GM11168 (cell line): Measurements from ENCODE around the gene KCNIP4.

Source experiments
- in situ Hi-C: fragments of 300-500 bp; cut with MboI; formaldehyde crosslinking; loops from one replicate; pipeline ENCODE4 v1.12.0; 2022; ENCODE audit warnings: low sequenced_read_pairs; ENCODE audit not compliant: unreplicated experiment

The KCNIP4 gene

DNA sequence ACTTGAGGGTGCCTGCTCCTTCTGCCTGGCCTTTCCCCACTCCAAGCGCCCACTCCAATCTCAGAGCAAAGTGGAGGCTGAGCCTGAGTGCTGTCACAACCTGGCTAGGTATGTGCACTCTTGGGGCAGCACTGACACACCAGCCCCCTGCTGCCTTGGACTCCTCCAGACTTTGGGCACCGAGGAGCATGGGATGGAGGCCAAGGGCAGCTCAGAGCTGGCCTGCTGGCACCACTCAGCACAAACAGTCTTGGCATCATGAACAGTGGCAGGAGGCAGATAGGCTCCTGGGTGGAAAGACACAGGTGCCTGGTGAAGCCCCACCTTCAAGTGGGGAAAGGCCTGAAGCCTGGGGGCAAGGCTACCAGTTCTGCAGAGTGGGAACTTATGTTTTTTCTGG lies 91.8 kb downstream of the KCNIP4 start:
- in situ Hi-C loops: no loop called here

GRCh38 chr4:21856301-21856700 lies 92.3 kb downstream of the KCNIP4 start:
- in situ Hi-C loops: no loop called here

- in situ Hi-C loops: no loop called here
Measured at GRCh38 chr4:21849077-21849476, 99.5 kb downstream of the KCNIP4 start.

DNA sequence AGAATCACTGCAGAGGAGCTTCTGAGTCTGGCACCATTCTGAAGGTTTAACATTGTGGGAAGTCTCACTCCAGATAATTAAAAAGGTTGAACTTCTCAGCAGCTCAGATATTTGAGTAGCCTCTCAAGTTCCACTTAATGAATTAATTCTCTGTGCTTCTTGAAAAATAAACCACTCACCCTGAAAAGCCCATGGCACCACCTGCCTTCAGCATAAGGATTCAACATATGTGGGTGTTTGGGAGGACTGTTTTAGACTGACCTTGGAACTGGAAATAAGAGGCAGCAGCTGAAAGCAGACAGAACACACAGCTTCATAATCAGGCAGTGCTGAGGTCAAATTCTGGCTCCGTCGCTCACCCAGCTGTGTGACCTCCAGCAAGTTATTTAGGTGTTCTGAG lies 100.6 kb downstream of the KCNIP4 start:
- in situ Hi-C loops: no loop called here

GRCh38 chr4:21845663-21846062 lies 102.9 kb downstream of the KCNIP4 start:
- in situ Hi-C loops: no loop called here

DNA sequence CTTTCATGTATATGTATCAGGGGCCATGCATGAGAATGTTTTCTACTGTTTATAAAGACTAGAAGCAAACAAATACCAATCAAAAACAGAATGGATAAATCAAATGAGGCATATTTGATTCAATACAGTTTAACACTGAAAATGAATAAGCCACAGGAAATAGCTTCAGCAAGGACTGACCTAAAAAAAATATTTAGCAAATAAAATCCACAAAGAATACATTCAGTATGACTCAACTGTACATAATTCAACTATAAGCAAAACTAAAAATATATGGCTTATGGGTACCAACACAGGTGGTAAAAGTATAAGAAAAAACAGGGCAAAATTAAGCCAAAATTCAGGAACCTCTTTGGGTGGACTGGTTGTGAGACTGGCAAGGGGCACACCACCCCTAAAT lies 112.9 kb downstream of the KCNIP4 start:
- in situ Hi-C loops: no loop called here

GRCh38 chr4:21830272-21830671 lies 118.3 kb downstream of the KCNIP4 start:
- in situ Hi-C loops: no loop called here

- in situ Hi-C loops: no loop called here
Measured at GRCh38 chr4:21827575-21827974, 121.0 kb downstream of the KCNIP4 start.

DNA sequence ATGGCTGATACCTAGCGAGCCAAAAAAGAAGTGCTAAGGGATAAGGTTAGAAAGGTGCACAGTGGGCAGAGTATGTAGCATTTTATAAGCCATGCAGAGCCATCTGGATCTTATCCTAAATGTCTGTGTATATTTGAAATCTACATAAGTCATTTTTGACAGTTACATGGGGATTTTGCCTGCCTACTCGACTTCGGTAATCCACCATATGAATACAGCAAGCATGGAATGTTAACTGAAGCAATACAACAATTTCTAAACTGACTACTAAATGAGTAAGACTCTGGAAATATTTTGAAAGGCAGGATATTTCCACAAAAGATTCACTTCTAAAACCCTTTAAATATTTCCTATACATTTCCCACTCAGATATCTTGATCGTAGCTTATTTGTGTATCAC lies 122.5 kb downstream of the KCNIP4 start:
- in situ Hi-C loops: no loop called here

- in situ Hi-C loops: no loop called here
Measured at GRCh38 chr4:21819086-21819485, 129.5 kb downstream of the KCNIP4 start.

GRCh38 chr4:21815651-21816377 lies 132.8 kb downstream of the KCNIP4 start:
- in situ Hi-C loops: no loop called here

DNA sequence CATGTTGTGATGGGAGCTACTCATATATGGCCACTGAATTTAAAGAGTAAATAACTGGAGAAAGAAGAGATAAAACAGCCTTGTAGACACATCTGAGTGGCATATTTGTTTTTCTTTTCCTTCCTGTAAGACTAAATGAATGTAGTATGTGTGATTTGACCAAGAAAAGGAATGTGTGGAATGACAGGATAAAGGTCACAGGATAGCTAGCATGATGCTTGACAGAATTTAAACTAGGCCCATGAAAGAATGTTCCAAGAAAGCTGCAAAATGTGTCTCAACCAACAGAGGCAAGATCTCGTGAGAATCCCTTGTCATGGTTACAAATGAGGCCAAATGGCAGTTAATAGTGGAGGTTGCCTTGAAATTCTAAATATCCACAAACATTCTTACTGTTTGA lies 137.0 kb downstream of the KCNIP4 start:
- in situ Hi-C loops: no loop called here

GRCh38 chr4:21806991-21807390 lies 141.6 kb downstream of the KCNIP4 start:
- in situ Hi-C loops: no loop called here

DNA sequence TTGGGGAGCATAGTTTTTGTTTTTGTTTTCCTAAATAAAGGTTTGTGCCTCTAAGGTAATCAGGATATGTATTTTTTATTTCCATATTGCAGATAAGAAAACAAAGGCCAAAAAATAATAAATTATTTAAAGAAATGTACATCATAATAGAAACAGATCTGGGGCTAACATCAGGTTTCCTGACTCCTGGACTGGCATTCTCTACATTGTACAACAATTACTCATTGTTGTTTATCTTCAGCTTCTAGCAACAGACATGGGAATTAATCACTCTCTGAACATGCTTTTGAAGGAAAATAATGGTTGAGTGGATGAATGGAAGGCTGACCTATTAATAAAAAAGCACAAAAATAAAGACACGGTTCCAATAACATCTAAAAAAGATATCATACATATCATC lies 146.2 kb downstream of the KCNIP4 start:
- in situ Hi-C loops: no loop called here

DNA sequence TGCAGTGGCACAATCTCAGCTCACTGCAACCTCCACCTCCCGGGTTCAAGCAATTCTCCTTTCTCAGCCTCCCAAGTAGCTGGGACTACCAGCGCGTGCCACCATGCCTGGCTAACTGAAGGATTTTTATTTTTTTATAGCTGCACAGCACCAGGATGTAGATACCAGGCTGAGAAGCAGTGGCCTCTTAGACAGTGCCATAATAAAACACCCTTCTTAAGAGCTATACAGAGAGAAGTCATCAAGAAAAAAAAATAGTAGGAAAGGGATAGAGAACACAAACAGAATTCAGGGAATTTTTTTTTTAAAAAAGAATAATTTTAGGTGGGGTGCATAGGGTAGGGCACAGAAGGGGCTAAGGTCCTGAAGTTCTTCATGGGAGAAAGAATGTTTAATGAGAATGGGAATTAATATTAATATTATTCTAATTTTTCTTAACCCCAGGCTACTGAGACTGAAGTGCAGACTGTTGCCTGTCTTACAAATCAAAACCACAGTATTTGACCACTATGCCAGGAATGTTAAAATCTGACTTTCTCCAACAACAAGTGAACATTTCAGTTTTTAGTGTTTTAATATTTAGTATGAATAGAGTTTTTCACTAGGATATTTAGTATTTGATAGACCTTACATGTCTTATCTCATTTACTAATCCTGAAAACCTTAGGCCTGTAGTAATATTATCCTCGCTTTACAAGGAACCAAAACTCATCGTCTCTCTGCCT lies 146.7 kb downstream of the KCNIP4 start:
- in situ Hi-C loops: no loop called here

- in situ Hi-C loops: loop anchor here (25.0 kb wide), 1 partner anchor 892 kb away; the partner anchor contains the start of gene GBA3
Measured at GRCh38 chr4:21795091-21795490, 153.5 kb downstream of the KCNIP4 start.

DNA sequence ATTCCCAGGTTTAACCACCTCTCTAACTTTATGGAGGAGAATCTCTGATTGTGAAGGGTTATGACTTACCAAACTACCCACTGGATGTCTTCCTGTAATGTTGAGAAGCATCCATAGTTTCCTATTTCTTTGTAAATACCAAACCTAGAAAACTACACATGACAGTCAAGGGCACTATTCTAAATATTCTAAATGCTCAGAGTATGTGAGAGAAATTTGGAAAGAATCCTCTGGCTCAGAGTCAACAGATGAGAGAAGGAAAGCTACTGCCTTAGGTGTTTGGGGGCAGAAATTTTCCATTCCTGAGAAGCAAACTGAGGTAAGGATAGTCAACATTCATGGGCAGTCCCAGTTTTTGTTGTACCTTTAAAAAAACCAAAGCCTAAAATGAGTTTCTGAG lies 155.8 kb downstream of the KCNIP4 start:
- in situ Hi-C loops: loop anchor here (25.0 kb wide), 1 partner anchor 895 kb away; the partner anchor contains the start of gene GBA3

- in situ Hi-C loops: loop anchor here (25.0 kb wide), 1 partner anchor 897 kb away; the partner anchor contains the start of gene GBA3
Measured at GRCh38 chr4:21790438-21791029, 158.0 kb downstream of the KCNIP4 start.

GRCh38 chr4:21780148-21780547 lies 168.4 kb downstream of the KCNIP4 start:
- in situ Hi-C loops: loop anchor here (10.0 to 25.0 kb wide), 2 partner anchors 605 to 907 kb away; partner anchors contain the start of gene GBA3

GRCh38 chr4:21778702-21779101 lies 169.9 kb downstream of the KCNIP4 start:
- in situ Hi-C loops: loop anchor here (25.0 kb wide), 1 partner anchor 909 kb away; the partner anchor contains the start of gene GBA3

DNA sequence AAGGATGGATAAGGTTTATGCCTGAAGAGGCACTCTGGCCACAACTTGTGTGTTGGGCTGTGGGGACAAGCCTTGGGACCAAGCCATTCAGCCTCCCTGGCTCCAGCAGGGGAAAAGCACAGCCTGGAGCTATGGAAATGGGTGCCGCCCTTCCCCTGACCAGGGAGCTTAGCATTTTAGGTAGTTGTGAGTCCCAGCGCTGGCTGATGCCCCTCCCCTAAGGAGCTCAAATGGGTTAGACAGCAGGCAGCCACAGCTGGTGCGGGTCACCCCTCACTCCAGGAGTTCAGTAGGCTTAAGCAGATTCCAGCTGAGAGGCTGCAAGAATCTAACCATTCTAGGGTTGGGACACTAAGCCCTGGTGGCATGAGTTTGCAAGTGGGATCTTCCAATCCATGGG lies 172.9 kb downstream of the KCNIP4 start:
- in situ Hi-C loops: loop anchor here (25.0 kb wide), 1 partner anchor 912 kb away; the partner anchor contains the start of gene GBA3
